HFF-Myc (cell line): Measurements from ENCODE around the gene CXCL1.
A peak's percentile ranks its signal among the peaks of the same experiment; 100 is the strongest.

Source experiments
- DNase-seq: peaks from one replicate; pipeline ENCODE4 v3.0.0-alpha.2; 2011; ENCODE audit warnings: low read depth; ENCODE audit errors: extremely low read depth
- H3K4me3 ChIP-seq: replicated peaks from 2 replicates; pipeline ENCODE4 v1.5.1; 2011; ENCODE audit warnings: low read depth, mild to moderate bottlenecking, control low read depth, low read length
- TF ChIP-seq, protein P1 (sequence below): IDR thresholded peaks from 2 replicates; pipeline ENCODE4 v1.5.1; 2012; ENCODE audit warnings: mild to moderate bottlenecking, low read depth, low read length, control low read depth; ENCODE audit errors: missing control alignments

Gene CXCL1

DNA sequence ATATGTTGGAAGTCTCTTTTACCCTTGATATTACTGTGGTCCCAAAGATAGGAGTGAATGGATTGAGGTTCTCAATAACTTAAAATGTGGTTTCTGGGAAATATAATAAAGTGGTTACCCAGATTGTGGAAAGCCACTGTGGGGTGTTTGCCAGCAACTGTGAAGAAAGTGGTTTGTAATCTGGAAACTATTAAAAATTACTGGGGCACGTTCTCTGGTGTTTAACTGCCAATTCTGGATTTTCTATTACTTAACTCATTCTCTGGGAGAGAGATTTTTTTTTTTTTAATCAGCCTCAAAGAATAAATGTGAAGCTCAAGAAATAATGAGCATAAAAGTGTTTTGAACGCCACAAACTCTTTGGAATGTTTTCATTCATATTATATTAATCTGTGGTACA lies 37.6 kb upstream of the CXCL1 start:
- DNase-seq = no peak
- H3K4me3 ChIP-seq = no peak overlapping the region
- TF ChIP-seq, protein P1, sequence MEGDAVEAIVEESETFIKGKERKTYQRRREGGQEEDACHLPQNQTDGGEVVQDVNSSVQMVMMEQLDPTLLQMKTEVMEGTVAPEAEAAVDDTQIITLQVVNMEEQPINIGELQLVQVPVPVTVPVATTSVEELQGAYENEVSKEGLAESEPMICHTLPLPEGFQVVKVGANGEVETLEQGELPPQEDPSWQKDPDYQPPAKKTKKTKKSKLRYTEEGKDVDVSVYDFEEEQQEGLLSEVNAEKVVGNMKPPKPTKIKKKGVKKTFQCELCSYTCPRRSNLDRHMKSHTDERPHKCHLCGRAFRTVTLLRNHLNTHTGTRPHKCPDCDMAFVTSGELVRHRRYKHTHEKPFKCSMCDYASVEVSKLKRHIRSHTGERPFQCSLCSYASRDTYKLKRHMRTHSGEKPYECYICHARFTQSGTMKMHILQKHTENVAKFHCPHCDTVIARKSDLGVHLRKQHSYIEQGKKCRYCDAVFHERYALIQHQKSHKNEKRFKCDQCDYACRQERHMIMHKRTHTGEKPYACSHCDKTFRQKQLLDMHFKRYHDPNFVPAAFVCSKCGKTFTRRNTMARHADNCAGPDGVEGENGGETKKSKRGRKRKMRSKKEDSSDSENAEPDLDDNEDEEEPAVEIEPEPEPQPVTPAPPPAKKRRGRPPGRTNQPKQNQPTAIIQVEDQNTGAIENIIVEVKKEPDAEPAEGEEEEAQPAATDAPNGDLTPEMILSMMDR = no peak

DNA sequence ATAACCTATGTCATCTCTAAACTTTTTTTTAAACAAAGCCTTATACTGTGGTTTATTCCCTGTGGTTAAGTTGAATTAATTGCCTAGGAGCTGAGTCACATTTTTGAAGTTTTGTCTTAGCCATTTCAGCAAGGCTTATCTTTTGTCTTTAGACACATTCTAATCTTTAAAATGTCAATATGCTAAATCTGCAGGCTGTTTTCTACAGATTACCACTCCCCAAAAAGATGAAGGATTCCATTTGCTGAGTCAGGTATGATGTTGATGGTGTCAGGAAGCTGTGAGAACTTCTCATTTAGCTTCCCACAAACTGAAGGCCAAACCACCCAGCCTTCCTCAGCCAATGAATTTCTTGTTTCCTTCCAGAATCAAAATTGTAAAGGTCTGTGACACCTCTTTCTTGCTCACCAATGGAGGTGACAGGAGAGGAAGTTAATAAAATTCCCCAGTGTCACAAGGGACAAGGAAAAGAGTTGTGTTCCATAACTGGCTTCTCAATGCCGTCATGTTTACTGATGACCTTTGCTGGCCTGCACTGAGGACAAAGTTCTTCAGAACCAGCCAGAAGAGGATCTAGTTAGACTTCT lies 36.4 kb upstream of the CXCL1 start:
- TF ChIP-seq, protein P1 = no peak
- H3K4me3 ChIP-seq = no peak overlapping the region
- DNase-seq = no peak

DNA sequence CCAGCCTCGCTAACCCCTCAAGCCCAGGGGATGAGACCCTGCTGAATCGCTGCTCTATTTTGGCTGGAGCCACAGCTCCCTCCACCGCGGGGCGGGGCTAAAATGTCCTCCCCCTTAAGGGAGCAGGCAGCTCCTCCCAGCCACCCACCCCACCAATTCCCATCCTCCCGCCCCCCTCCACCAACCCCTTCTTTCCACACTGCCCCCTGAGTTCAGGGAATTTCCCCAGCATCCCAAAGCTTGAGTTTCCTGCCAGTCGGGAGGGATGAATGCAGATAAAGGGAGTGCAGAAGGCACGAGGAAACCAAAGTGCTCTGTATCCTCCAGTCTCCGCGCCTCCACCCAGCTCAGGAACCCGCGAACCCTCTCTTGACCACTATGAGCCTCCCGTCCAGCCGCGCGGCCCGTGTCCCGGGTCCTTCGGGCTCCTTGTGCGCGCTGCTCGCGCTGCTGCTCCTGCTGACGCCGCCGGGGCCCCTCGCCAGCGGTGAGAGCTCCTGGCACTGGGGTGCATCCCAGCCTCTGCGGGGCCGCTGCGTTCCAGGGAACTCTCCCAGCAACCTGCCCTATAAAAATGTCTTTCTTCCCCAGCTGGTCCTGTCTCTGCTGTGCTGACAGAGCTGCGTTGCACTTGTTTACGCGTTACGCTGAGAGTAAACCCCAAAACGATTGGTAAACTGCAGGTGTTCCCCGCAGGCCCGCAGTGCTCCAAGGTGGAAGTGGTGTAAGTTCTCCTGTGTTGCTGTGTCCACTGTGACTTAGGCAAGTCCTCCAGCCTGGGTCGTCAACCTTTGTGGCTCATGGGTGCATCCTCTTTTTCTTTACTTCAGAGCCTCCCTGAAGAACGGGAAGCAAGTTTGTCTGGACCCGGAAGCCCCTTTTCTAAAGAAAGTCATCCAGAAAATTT lies 32.6 kb upstream of the CXCL1 start, which contains the start of gene CXCL6:
TSS of gene CXCL6 (plus strand) at position 306 of the 907 bp plus-strand sequence. CDS start at position 379, 73 bp downstream.
- TF ChIP-seq, protein P1 = no peak
- no peak for DNase-seq
- peak within 1 kb of the TSS; percentile 43 for H3K4me3 ChIP-seq

DNA sequence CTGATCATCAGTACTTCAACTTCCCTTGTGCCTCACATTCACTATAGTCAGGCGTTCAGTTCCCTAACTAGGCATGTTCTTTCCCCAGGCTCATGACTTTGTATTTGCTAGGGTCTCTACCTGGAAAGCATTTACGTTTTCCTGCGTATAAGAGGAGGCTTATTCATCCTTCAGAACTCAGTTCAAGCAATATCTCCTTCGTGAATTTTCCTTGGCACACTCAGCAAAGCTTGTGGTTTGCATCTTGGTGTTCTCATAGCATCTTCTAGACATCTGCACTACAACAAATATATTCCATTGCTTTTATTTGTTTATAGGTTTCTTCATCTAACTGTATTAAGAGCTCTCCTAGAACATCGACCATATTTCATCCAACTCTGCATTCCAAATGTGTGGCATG lies 30.1 kb upstream of the CXCL1 start:
- no peak overlapping the region for H3K4me3 ChIP-seq
- TF ChIP-seq, protein P1 = no peak
- no peak for DNase-seq

DNA sequence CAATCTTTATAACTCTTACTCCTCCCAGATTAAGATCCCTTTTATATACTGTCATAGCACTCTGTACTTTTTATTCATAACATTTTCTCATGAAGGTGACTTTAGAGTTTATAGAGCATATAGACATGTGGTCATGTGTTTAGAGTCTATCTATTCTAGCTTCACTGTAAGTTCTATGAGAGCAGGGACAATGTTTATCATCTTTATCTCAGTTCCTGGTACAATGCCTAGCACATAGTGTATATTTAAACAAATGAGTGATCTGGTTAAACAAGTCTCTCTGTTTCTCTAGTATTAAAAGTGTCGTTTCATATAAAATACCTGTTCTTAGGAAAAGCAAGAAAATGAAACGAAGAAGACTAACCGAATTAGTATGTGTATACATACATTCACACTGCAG lies 29.5 kb upstream of the CXCL1 start:
- DNase-seq = no peak
- no peak overlapping the region for H3K4me3 ChIP-seq
- TF ChIP-seq, protein P1 = no peak

DNA sequence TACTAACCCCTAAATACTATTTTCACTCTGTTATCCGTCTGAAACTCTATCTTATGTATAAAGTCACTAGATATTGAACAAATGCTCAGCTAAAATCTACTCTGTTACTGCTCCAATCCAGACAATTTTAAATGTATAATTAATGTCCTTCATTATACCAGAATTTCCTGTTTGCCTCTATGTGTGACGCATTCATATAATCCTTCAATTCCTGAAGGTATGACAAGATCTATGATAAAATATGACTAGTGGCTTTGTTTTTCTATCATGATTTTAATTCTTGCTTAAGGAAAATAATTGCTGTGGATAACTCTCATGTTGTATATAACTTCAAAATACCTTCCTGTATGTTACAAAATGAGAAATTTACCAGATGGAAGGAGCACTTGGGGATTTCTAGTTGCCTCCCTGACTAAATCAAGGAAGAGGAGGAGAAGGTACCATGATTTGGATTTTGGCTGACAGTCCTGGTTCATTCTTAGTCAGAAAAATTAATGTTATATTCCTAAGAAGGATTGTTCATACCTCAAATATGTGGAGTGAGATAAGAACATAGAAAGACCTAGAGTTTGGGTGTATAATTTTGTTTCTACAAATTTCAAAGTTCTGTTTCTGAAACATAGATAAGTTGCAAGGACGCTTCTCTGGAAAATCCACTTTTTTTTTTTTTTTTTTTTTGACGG lies 27.8 kb upstream of the CXCL1 start:
- TF ChIP-seq, protein P1 = no peak
- no peak for DNase-seq
- H3K4me3 ChIP-seq = no peak overlapping the region
